ENCODE measurements around the gene FYN. TPM values are rescaled to one million over a fixed set of nuclear protein-coding genes. Genes with fewer than 3 reads are reported as not detected.

The FYN gene
- total RNA-seq, 4 donors from 2014 or later: 37.8 to 65.8 (median 53.8) TPM

DNA sequence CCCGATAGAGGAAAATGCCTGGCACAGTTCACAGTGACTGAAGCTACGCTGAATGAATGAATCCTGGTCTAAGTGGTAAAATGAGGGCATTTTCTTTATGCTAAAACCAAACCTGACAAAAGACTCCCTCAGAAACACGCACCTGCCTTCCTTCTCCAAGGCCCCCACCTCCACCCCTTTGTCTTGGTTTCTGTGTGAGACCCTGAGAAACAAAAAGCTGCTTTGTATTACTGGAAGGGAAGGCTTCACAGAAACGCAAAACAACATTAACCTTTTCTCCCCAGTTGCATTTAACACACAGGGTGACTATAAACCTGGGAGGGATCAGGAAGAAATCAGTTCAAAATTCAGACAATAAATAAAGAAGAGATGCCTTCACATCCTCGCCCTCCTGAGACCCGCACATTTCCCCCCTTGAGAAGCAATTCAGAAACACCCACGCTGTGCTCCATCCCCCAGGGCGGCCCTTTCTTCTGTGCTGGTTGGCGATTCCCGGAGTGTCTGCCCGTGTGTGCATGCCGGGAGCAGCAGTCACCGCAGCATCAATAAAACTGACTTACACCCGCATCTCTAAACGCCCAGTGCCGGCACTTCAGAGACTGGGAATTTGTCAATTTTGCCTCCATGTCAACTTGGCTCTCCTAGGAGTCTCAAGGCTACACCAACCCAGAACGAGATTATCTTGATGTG, 200.3 kb downstream of the FYN start:
- DNase-seq (ENCODE audit: extremely low spot score): no peak
- Histone ChIP-seq H3K27ac (replicated peaks in 1 of 4) (no peak overlapping the region), H3K9me3 (no peaks in the 10 kb centered on the region), H3K4me1 (peaks cover 6 to 34% (median 28%) of the 10 kb centered on the region in 4 donors), H3K27me3 (no peaks in the 10 kb centered on the region), H3K4me3 (no peak overlapping the region), H3K36me3 (peaks cover 0 to 44% (median 26%) of the 10 kb centered on the region in 4 donors)
- TF ChIP-seq CTCF (IDR thresholded peaks at IDR 0.05) (no peak), EP300 (IDR thresholded peaks at IDR 0.05) (no peak), POLR2AphosphoS5 (IDR thresholded peaks at IDR 0.05) (no peak), POLR2A (IDR thresholded peaks at IDR 0.05; ENCODE audit: low read depth) (no peak)
- intact Hi-C loops (cut with DNase I): no loop called here
- 90% methylated on average over 17 of the region's 17 CpGs for WGBS

- Histone ChIP-seq H3K4me3 (no peak overlapping the region), H3K27ac (replicated peaks in 1 of 4) (no peak overlapping the region), H3K4me1 (peaks cover 32 to 47% (median 45%) of the 10 kb centered on the region in 4 donors), H3K9me3 (no peaks in the 10 kb centered on the region), H3K27me3 (no peaks in the 10 kb centered on the region), H3K36me3 (peaks cover 0 to 41% (median 23%) of the 10 kb centered on the region in 4 donors)
- no peak for TF ChIP-seq POLR2AphosphoS5 (IDR thresholded peaks at IDR 0.05)
- TF ChIP-seq POLR2A (IDR thresholded peaks at IDR 0.05; ENCODE audit: low read depth): no peak
- no peak for TF ChIP-seq EP300 (IDR thresholded peaks at IDR 0.05)
- TF ChIP-seq CTCF (IDR thresholded peaks at IDR 0.05): no peak
- DNase-seq (ENCODE audit: extremely low spot score): no peak
- intact Hi-C loops (cut with DNase I): no loop called here
- 88% methylated on average over 4 of the region's 4 CpGs for WGBS
Measured at GRCh38 chr6:111669326-111669725, 203.9 kb downstream of the FYN start.

GRCh38 chr6:111668410-111668809, 204.8 kb downstream of the FYN start:
- no peak for DNase-seq (ENCODE audit: extremely low spot score)
- TF ChIP-seq POLR2A (IDR thresholded peaks at IDR 0.05; ENCODE audit: low read depth) (no peak), CTCF (IDR thresholded peaks at IDR 0.05) (peak in 2 of 3 experiments; percentile 21 to 45), EP300 (IDR thresholded peaks at IDR 0.05) (no peak)
- H3K27me3 ChIP-seq: no peaks in the 10 kb centered on the region
- H3K9me3 ChIP-seq: no peaks in the 10 kb centered on the region
- peak overlapping the region; percentile 42 to 81 (median 50) for H3K27ac ChIP-seq (replicated peaks in 1 of 4)
- H3K36me3 ChIP-seq: peaks cover 0 to 32% (median 17%) of the 10 kb centered on the region in 4 donors
- H3K4me1 ChIP-seq: peaks cover 40 to 56% (median 55%) of the 10 kb centered on the region in 4 donors
- H3K4me3 ChIP-seq: no peak overlapping the region
- intact Hi-C loops (cut with DNase I): no loop called here
- WGBS: 50% methylated on average over 5 of the region's 5 CpGs

GRCh38 chr6:111667931-111668330, 205.3 kb downstream of the FYN start:
- intact Hi-C loops (cut with DNase I): no loop called here
- no peak for DNase-seq (ENCODE audit: extremely low spot score)
- 49% methylated on average over 8 of the region's 8 CpGs for WGBS
- Histone ChIP-seq H3K9me3 (no peaks in the 10 kb centered on the region), H3K4me3 (no peak overlapping the region), H3K4me1 (peaks cover 44 to 61% (median 59%) of the 10 kb centered on the region in 4 donors), H3K36me3 (peaks cover 0 to 27% (median 14%) of the 10 kb centered on the region in 4 donors), H3K27ac (replicated peaks in 1 of 4) (peak overlapping the region; percentile 42 to 81 (median 50)), H3K27me3 (no peaks in the 10 kb centered on the region)
- TF ChIP-seq EP300 (IDR thresholded peaks at IDR 0.05) (no peak), POLR2AphosphoS5 (IDR thresholded peaks at IDR 0.05) (peak in 1 of 2 donors; percentile 40)

GRCh38 chr6:111666847-111667246, 206.4 kb downstream of the FYN start:
- intact Hi-C loops (cut with DNase I): no loop called here
- 0% methylated on average over 1 of the region's 2 CpGs for WGBS

More at GRCh38 chr6:111666847-111667246, 206.4 kb downstream of the FYN start:
- no peaks in the 10 kb centered on the region for H3K27me3 ChIP-seq
- peaks cover 51 to 71% (median 70%) of the 10 kb centered on the region in 4 donors for H3K4me1 ChIP-seq
- TF ChIP-seq POLR2AphosphoS5 (IDR thresholded peaks at IDR 0.05) (peak in 1 of 2 donors; percentile 41), EP300 (IDR thresholded peaks at IDR 0.05) (no peak)
- DNase-seq (ENCODE audit: extremely low spot score): no peak
- H3K36me3 ChIP-seq: peaks cover 0 to 16% (median 7%) of the 10 kb centered on the region in 4 donors
- H3K9me3 ChIP-seq: no peaks in the 10 kb centered on the region
- no peak overlapping the region for H3K4me3 ChIP-seq
- peak overlapping the region; percentile 57 to 81 (median 68) for H3K27ac ChIP-seq (replicated peaks in 1 of 4)

Measured in esophagus muscularis mucosa (tissue), 4 donors.